ENCODE results near the gene FTO.

FTO gene

GRCh38 chr16:54185045-54185444 is 481.1 kb downstream of the FTO start:
- TF ChIP-seq SIN3A (IDR thresholded peaks at IDR 0.05; ENCODE audit: borderline replicate concordance, insufficient read depth, low read length), result no peak
- TF ChIP-seq FOXP2 (optimal IDR thresholded peaks at IDR 0.05; ENCODE audit: borderline replicate concordance, extremely low read depth, extremely low read length, insufficient read depth), result no peak
- TF ChIP-seq POLR2AphosphoS5 (IDR thresholded peaks at IDR 0.05; ENCODE audit: low read depth, low read length), result no peak
- TF ChIP-seq TAF1 (IDR thresholded peaks at IDR 0.05; ENCODE audit: borderline replicate concordance, insufficient read depth, low read length), result no peak
- no peak for TF ChIP-seq REST (IDR thresholded peaks at IDR 0.05; ENCODE audit: insufficient read depth in 1 of 2, low read depth in 2 of 2, low read length in 2 of 2)

- no peak for TF ChIP-seq SIN3A (IDR thresholded peaks at IDR 0.05; ENCODE audit: borderline replicate concordance, insufficient read depth, low read length)
- TF ChIP-seq REST (IDR thresholded peaks at IDR 0.05; ENCODE audit: insufficient read depth in 1 of 2, low read depth in 2 of 2, low read length in 2 of 2), result no peak
- no peak for TF ChIP-seq TAF1 (IDR thresholded peaks at IDR 0.05; ENCODE audit: borderline replicate concordance, insufficient read depth, low read length)
Measured at GRCh38 chr16:54191163-54191562, 487.2 kb downstream of the FTO start.

- no peak for TF ChIP-seq REST (IDR thresholded peaks at IDR 0.05; ENCODE audit: insufficient read depth in 1 of 2, low read depth in 2 of 2, low read length in 2 of 2)
- no peak for TF ChIP-seq TAF1 (IDR thresholded peaks at IDR 0.05; ENCODE audit: borderline replicate concordance, insufficient read depth, low read length)
- TF ChIP-seq POLR2AphosphoS5 (IDR thresholded peaks at IDR 0.05; ENCODE audit: low read depth, low read length), result no peak
- no peak for TF ChIP-seq SIN3A (IDR thresholded peaks at IDR 0.05; ENCODE audit: borderline replicate concordance, insufficient read depth, low read length)
- no peak for TF ChIP-seq FOXP2 (optimal IDR thresholded peaks at IDR 0.05; ENCODE audit: borderline replicate concordance, extremely low read depth, extremely low read length, insufficient read depth)
Measured at GRCh38 chr16:54191592-54191991, 487.6 kb downstream of the FTO start.

GRCh38 chr16:54193013-54193664 is 489.2 kb downstream of the FTO start:
- TF ChIP-seq POLR2AphosphoS5 (IDR thresholded peaks at IDR 0.05; ENCODE audit: low read depth, low read length), result no peak
- TF ChIP-seq SIN3A (IDR thresholded peaks at IDR 0.05; ENCODE audit: borderline replicate concordance, insufficient read depth, low read length), result no peak
- TF ChIP-seq REST (IDR thresholded peaks at IDR 0.05; ENCODE audit: insufficient read depth in 1 of 2, low read depth in 2 of 2, low read length in 2 of 2), result no peak
- no peak for TF ChIP-seq FOXP2 (optimal IDR thresholded peaks at IDR 0.05; ENCODE audit: borderline replicate concordance, extremely low read depth, extremely low read length, insufficient read depth)
- no peak for TF ChIP-seq TAF1 (IDR thresholded peaks at IDR 0.05; ENCODE audit: borderline replicate concordance, insufficient read depth, low read length)

Data from PFSK-1 (cell line).